HFFc6 (cell line): ENCODE data around the gene FREM1. TPM values are rescaled to one million over a fixed set of nuclear protein-coding genes. Genes with fewer than 3 reads are reported as not detected.

Experiments used
- DNase-seq: peaks from one replicate; pipeline ENCODE4 v3.0.0-alpha.2; 2018
- H3K27ac Mint-ChIP-seq: 2 replicates; pipeline ENCODE4 v1.8.0; 2020; ENCODE audit warnings: mild to moderate bottlenecking, mixed read lengths
- H3K27me3 Mint-ChIP-seq: 2 replicates; pipeline ENCODE4 v1.8.0; 2021; ENCODE audit warnings: mild to moderate bottlenecking, moderate library complexity, mixed read lengths; ENCODE audit not compliant: insufficient read depth
- H3K36me3 Mint-ChIP-seq: 2 replicates; pipeline ENCODE4 v1.8.0; 2021; ENCODE audit warnings: low read depth, mixed read lengths
- H3K4me1 Mint-ChIP-seq: 2 replicates; pipeline ENCODE4 v1.8.0; 2020; ENCODE audit warnings: low read depth, mixed read lengths
- H3K4me3 Mint-ChIP-seq: 2 replicates; pipeline ENCODE4 v1.8.0; 2020; ENCODE audit warnings: mild to moderate bottlenecking, moderate library complexity, mixed read lengths
- H3K9me3 Mint-ChIP-seq: 2 replicates; pipeline ENCODE4 v1.8.0; 2020; ENCODE audit warnings: mild to moderate bottlenecking, mixed read lengths
- total RNA-seq, 6 experiments: library from RNA; stranded (reverse); fragmentation: NEBNext Ultra II Directional; extraction: Animal tissue kit (Norgen Biotek cat#: 25700); gene quantifications; 2 replicates in 1 of 6; 3 replicates in 5 of 6; pipeline ENCODE4 v1.2.3, GENCODE V29; 2021
- TF ChIP-seq, protein P1 (sequence below): fragments of 200-600 bp; sonication (generic); IDR thresholded peaks from 2 replicates; pipeline ENCODE4 v1.5.0; 2021; ENCODE audit warnings: antibody characterized with exemption, mild to moderate bottlenecking

Gene FREM1
- total RNA-seq, 6 experiments from 2014 or later, result 0.03 to 0.16 (median 0.06) TPM; not detected in 2

GRCh38 chr9:14813336-14814248, 96.6 kb downstream of the FREM1 start:
- no peaks in the 10 kb centered on the region; the same call in 1 of the 2 replicates for H3K9me3 Mint-ChIP-seq
- DNase-seq, result no peak
- H3K27ac Mint-ChIP-seq, result peak overlapping the region; percentile 83
- TF ChIP-seq, protein P1, sequence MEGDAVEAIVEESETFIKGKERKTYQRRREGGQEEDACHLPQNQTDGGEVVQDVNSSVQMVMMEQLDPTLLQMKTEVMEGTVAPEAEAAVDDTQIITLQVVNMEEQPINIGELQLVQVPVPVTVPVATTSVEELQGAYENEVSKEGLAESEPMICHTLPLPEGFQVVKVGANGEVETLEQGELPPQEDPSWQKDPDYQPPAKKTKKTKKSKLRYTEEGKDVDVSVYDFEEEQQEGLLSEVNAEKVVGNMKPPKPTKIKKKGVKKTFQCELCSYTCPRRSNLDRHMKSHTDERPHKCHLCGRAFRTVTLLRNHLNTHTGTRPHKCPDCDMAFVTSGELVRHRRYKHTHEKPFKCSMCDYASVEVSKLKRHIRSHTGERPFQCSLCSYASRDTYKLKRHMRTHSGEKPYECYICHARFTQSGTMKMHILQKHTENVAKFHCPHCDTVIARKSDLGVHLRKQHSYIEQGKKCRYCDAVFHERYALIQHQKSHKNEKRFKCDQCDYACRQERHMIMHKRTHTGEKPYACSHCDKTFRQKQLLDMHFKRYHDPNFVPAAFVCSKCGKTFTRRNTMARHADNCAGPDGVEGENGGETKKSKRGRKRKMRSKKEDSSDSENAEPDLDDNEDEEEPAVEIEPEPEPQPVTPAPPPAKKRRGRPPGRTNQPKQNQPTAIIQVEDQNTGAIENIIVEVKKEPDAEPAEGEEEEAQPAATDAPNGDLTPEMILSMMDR, result no peak
- H3K36me3 Mint-ChIP-seq, result no peaks in the 10 kb centered on the region
- H3K27me3 Mint-ChIP-seq, result no peaks in the 10 kb centered on the region
- peak overlapping the region; percentile 74 for H3K4me3 Mint-ChIP-seq
- H3K4me1 Mint-ChIP-seq, result peaks cover 27% of the 10 kb centered on the region; the same call in 1 of the 2 replicates

GRCh38 chr9:14812806-14813205, 97.4 kb downstream of the FREM1 start:
- peak overlapping the region; percentile 83; the same call in 1 of the 2 replicates for H3K27ac Mint-ChIP-seq
- no peaks in the 10 kb centered on the region for H3K36me3 Mint-ChIP-seq
- peaks cover 27% of the 10 kb centered on the region; the same call in 1 of the 2 replicates for H3K4me1 Mint-ChIP-seq
- H3K4me3 Mint-ChIP-seq, result peak overlapping the region; percentile 74; the same call in 1 of the 2 replicates
- H3K9me3 Mint-ChIP-seq, result no peaks in the 10 kb centered on the region; the same call in 1 of the 2 replicates
- H3K27me3 Mint-ChIP-seq, result no peaks in the 10 kb centered on the region
- TF ChIP-seq, protein P1, result no peak
- DNase-seq, result no peak

- Mint-ChIP-seq H3K27me3 (no peaks in the 10 kb centered on the region), H3K27ac (no peak overlapping the region), H3K9me3 (no peaks in the 10 kb centered on the region; the same call in 1 of the 2 replicates), H3K4me3 (no peak overlapping the region), H3K36me3 (no peaks in the 10 kb centered on the region), H3K4me1 (peaks cover 30% of the 10 kb centered on the region; the same call in 1 of the 2 replicates)
- no peak for DNase-seq
- TF ChIP-seq, protein P1, result no peak
Observed at GRCh38 chr9:14811844-14812243, 98.4 kb downstream of the FREM1 start.

DNA sequence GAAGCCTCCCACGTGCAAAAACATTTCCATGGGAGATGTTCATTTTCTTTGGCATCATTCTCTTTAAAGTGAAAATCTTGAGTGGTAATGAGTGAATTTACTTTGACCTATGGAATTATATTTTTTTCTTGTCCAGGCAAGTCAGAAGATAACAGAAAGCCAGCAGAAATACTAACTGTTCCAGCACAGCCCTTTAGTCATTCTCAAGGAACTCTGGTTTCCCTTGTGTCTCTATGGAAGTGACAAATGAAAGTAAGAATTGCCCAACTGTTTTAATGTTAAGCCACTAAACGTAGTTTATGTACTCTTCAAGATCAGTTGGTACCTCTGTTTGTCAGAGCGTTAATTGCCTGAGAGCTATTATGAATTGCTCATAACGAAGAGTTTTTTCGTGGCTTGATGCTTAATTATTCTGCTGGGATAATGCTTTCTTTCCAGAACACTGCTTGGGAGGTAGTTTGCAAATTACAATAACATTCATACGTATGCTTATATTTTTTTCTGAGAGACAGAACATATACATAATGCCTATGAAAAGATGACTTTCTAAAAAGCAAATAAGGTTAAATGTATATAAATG, 103.2 kb downstream of the FREM1 start:
- TF ChIP-seq, protein P1, result no peak
- DNase-seq, result no peak
- peak overlapping the region; percentile 62; the same call in 1 of the 2 replicates for H3K4me3 Mint-ChIP-seq
- no peak overlapping the region for H3K27ac Mint-ChIP-seq
- H3K36me3 Mint-ChIP-seq, result no peaks in the 10 kb centered on the region
- H3K4me1 Mint-ChIP-seq, result peaks cover 14% of the 10 kb centered on the region; the same call in 1 of the 2 replicates
- H3K27me3 Mint-ChIP-seq, result no peaks in the 10 kb centered on the region
- no peaks in the 10 kb centered on the region for H3K9me3 Mint-ChIP-seq

DNA sequence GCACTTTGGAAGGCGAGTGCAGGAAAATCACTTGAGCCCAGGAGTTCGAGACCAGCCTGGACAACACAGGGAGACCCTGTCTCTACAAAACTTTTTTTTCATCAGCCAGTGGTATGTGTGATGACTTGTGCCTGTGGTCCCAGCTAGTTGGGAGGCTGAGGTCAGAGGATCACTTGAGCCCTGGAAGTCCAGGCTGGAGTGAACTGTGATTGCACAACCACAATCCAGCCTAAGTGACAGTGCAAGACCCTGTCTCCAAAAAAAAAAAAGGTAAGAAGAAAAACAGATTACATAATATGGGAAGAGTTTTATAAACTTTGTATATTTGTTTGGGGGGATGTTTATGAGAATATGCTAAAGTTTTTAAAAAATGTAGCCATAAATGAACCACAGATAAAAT, 111.2 kb downstream of the FREM1 start:
- no peaks in the 10 kb centered on the region for H3K36me3 Mint-ChIP-seq
- H3K4me1 Mint-ChIP-seq, result no peaks in the 10 kb centered on the region; the same call in 1 of the 2 replicates
- H3K27ac Mint-ChIP-seq, result no peak overlapping the region
- TF ChIP-seq, protein P1, result no peak
- H3K9me3 Mint-ChIP-seq, result peaks cover 1% of the 10 kb centered on the region; the same call in 1 of the 2 replicates
- H3K27me3 Mint-ChIP-seq, result no peaks in the 10 kb centered on the region
- DNase-seq, result no peak
- no peak overlapping the region for H3K4me3 Mint-ChIP-seq
